Measurements from ENCODE around the gene CFD.
"Not testable (repeated sequence)": the region's sequence is repeated elsewhere in the genome, so short reads cannot be mapped to it uniquely, and the experiment has no call there.

The CFD gene

GRCh38 chr19:870963-871401, 11.5 kb downstream of the CFD start:
- Histone ChIP-seq H3K4me3 (ENCODE audit: low read length) (no peak overlapping the region), H3K36me3 (ENCODE audit: insufficient read depth, low read depth, low read length) (peaks cover 12% of the 10 kb centered on the region), H3K27ac (ENCODE audit: low read length) (no peak overlapping the region), H3K9ac (ENCODE audit: low read depth, low read length) (no peak overlapping the region), H3K4me1 (ENCODE audit: insufficient read depth, low read length) (peaks cover 4% of the 10 kb centered on the region), H3K27me3 (ENCODE audit: insufficient read depth, low read length) (no peaks in the 10 kb centered on the region), H3K9me3 (ENCODE audit: insufficient read depth, low read depth, low read length) (no peaks in the 10 kb centered on the region)

- Histone ChIP-seq H3K4me1 (ENCODE audit: insufficient read depth, low read length) (peaks cover 4% of the 10 kb centered on the region), H3K27me3 (ENCODE audit: insufficient read depth, low read length) (no peaks in the 10 kb centered on the region), H3K4me3 (ENCODE audit: low read length) (no peak overlapping the region), H3K27ac (ENCODE audit: low read length) (no peak overlapping the region), H3K36me3 (ENCODE audit: insufficient read depth, low read depth, low read length) (peaks cover 18% of the 10 kb centered on the region), H3K9ac (ENCODE audit: low read depth, low read length) (no peak overlapping the region), H3K9me3 (ENCODE audit: insufficient read depth, low read depth, low read length) (no peaks in the 10 kb centered on the region)
Observed at GRCh38 chr19:871446-872265, 12.2 kb downstream of the CFD start.

GRCh38 chr19:872266-872951, 12.9 kb downstream of the CFD start:
- Histone ChIP-seq H3K9ac (ENCODE audit: low read depth, low read length) (no peak overlapping the region), H3K36me3 (ENCODE audit: insufficient read depth, low read depth, low read length) (peaks cover 17% of the 10 kb centered on the region), H3K27ac (ENCODE audit: low read length) (no peak overlapping the region), H3K4me1 (ENCODE audit: insufficient read depth, low read length) (peaks cover 2% of the 10 kb centered on the region), H3K27me3 (ENCODE audit: insufficient read depth, low read length) (no peaks in the 10 kb centered on the region), H3K4me3 (ENCODE audit: low read length) (no peak overlapping the region), H3K9me3 (ENCODE audit: insufficient read depth, low read depth, low read length) (no peaks in the 10 kb centered on the region)

- Histone ChIP-seq H3K9me3 (ENCODE audit: insufficient read depth, low read depth, low read length) (no peaks in the 10 kb centered on the region), H3K4me1 (ENCODE audit: insufficient read depth, low read length) (no peaks in the 10 kb centered on the region), H3K27ac (ENCODE audit: low read length) (no peak overlapping the region), H3K27me3 (ENCODE audit: insufficient read depth, low read length) (no peaks in the 10 kb centered on the region), H3K4me3 (ENCODE audit: low read length) (no peak overlapping the region), H3K9ac (ENCODE audit: low read depth, low read length) (no peak overlapping the region), H3K36me3 (ENCODE audit: insufficient read depth, low read depth, low read length) (peaks cover 13% of the 10 kb centered on the region)
Observed at GRCh38 chr19:873084-873483, 13.6 kb downstream of the CFD start.

- Histone ChIP-seq H3K36me3 (ENCODE audit: insufficient read depth, low read depth, low read length) (peaks cover 13% of the 10 kb centered on the region), H3K27me3 (ENCODE audit: insufficient read depth, low read length) (no peaks in the 10 kb centered on the region)
Observed at GRCh38 chr19:873561-874041, 14.1 kb downstream of the CFD start.

GRCh38 chr19:875265-875879, 15.9 kb downstream of the CFD start:
- Histone ChIP-seq H3K9ac (ENCODE audit: low read depth, low read length) (no peak overlapping the region), H3K36me3 (ENCODE audit: insufficient read depth, low read depth, low read length) (peaks cover 8% of the 10 kb centered on the region), H3K27me3 (ENCODE audit: insufficient read depth, low read length) (no peaks in the 10 kb centered on the region)

More at GRCh38 chr19:873561-874041, 14.1 kb downstream of the CFD start:
- no peaks in the 10 kb centered on the region for H3K9me3 ChIP-seq (ENCODE audit: insufficient read depth, low read depth, low read length)
- no peak overlapping the region for H3K9ac ChIP-seq (ENCODE audit: low read depth, low read length)
- no peak overlapping the region for H3K4me3 ChIP-seq (ENCODE audit: low read length)
- no peak overlapping the region for H3K27ac ChIP-seq (ENCODE audit: low read length)
- no peaks in the 10 kb centered on the region for H3K4me1 ChIP-seq (ENCODE audit: insufficient read depth, low read length)

GRCh38 chr19:876089-876488, 16.6 kb downstream of the CFD start:
- Histone ChIP-seq H3K9me3 (ENCODE audit: insufficient read depth, low read depth, low read length) (no peaks in the 10 kb centered on the region), H3K27ac (ENCODE audit: low read length) (no peak overlapping the region), H3K27me3 (ENCODE audit: insufficient read depth, low read length) (no peaks in the 10 kb centered on the region), H3K4me3 (ENCODE audit: low read length) (no peak overlapping the region), H3K9ac (ENCODE audit: low read depth, low read length) (no peak overlapping the region), H3K4me1 (ENCODE audit: insufficient read depth, low read length) (no peaks in the 10 kb centered on the region), H3K36me3 (ENCODE audit: insufficient read depth, low read depth, low read length) (peaks cover 11% of the 10 kb centered on the region)

More at GRCh38 chr19:875265-875879, 15.9 kb downstream of the CFD start:
- no peak overlapping the region for H3K27ac ChIP-seq (ENCODE audit: low read length)
- no peaks in the 10 kb centered on the region for H3K9me3 ChIP-seq (ENCODE audit: insufficient read depth, low read depth, low read length)
- H3K4me3 ChIP-seq (ENCODE audit: low read length), result no peak overlapping the region
- H3K4me1 ChIP-seq (ENCODE audit: insufficient read depth, low read length), result no peaks in the 10 kb centered on the region

GRCh38 chr19:876780-877314, 17.4 kb downstream of the CFD start:
- Histone ChIP-seq H3K27me3 (ENCODE audit: insufficient read depth, low read length) (no peaks in the 10 kb centered on the region), H3K9ac (ENCODE audit: low read depth, low read length) (no peak overlapping the region), H3K9me3 (ENCODE audit: insufficient read depth, low read depth, low read length) (no peaks in the 10 kb centered on the region), H3K36me3 (ENCODE audit: insufficient read depth, low read depth, low read length) (peaks cover 17% of the 10 kb centered on the region), H3K4me1 (ENCODE audit: insufficient read depth, low read length) (no peaks in the 10 kb centered on the region), H3K4me3 (ENCODE audit: low read length) (no peak overlapping the region), H3K27ac (ENCODE audit: low read length) (no peak overlapping the region)

- H3K36me3 ChIP-seq (ENCODE audit: insufficient read depth, low read depth, low read length), result peaks cover 28% of the 10 kb centered on the region
- not testable (repeated sequence) for H3K4me3 ChIP-seq (ENCODE audit: low read length); H3K27ac ChIP-seq (ENCODE audit: low read length); H3K9ac ChIP-seq (ENCODE audit: low read depth, low read length); H3K4me1 ChIP-seq (ENCODE audit: insufficient read depth, low read length); H3K27me3 ChIP-seq (ENCODE audit: insufficient read depth, low read length); H3K9me3 ChIP-seq (ENCODE audit: insufficient read depth, low read depth, low read length)
Observed at GRCh38 chr19:877992-878660, 18.7 kb downstream of the CFD start.

- H3K27me3 ChIP-seq (ENCODE audit: insufficient read depth, low read length); H3K9ac ChIP-seq (ENCODE audit: low read depth, low read length); H3K4me3 ChIP-seq (ENCODE audit: low read length); H3K27ac ChIP-seq (ENCODE audit: low read length); H3K9me3 ChIP-seq (ENCODE audit: insufficient read depth, low read depth, low read length); H3K4me1 ChIP-seq (ENCODE audit: insufficient read depth, low read length): not testable (repeated sequence)
- H3K36me3 ChIP-seq (ENCODE audit: insufficient read depth, low read depth, low read length), result peaks cover 32% of the 10 kb centered on the region
Observed at GRCh38 chr19:878751-879561, 19.5 kb downstream of the CFD start.
